Erythroblast (primary cell): Measurements from ENCODE around the gene DRD4.

Source experiments
- GATA1 ChIP-seq: IDR thresholded peaks from 2 replicates; pipeline ENCODE4 v1.6.1; 2011; ENCODE audit warnings: low read depth, mild to moderate bottlenecking, control low read depth, low read length, moderate library complexity
- POLR2A ChIP-seq: IDR thresholded peaks from 2 replicates; pipeline ENCODE4 v1.6.1; 2011; ENCODE audit warnings: mild to moderate bottlenecking, low read length

- TF ChIP-seq POLR2A (no peak), GATA1 (no peak)
Measured at GRCh38 chr11:660681-661444, 23.8 kb downstream of the DRD4 start.
